Suprapubic skin (tissue), 4 donors: Measurements from ENCODE around the gene ADM5.
A peak's percentile ranks its signal among the peaks of the same experiment; 100 is the strongest.

ENCODE experiments used
- EP300 ChIP-seq: sonication (generic); formaldehyde crosslinking; IDR thresholded peaks from one replicate; pipeline ENCODE4 v1.6.1; 2017; ENCODE audit warnings: antibody characterized with exemption
- POLR2A ChIP-seq, 2 donors: fragments of 450-650 bp; IDR thresholded peaks; one replicate each; pipeline ENCODE4 v1.6.1; 2017; ENCODE audit warnings: antibody characterized with exemption in 2 of 2, mild to moderate bottlenecking in 2 of 2, moderate library complexity in 2 of 2
- POLR2AphosphoS5 ChIP-seq, 3 donors: sonication (generic); formaldehyde crosslinking; IDR thresholded peaks; one replicate each; pipeline ENCODE4 v1.6.1; 2017; ENCODE audit warnings: antibody characterized with exemption in 3 of 3
- TF ChIP-seq, protein P1 (sequence below), 2 donors: fragments of 200-600 bp in 1 of 2; fragments of 450-650 bp in 1 of 2; sonication (generic) in 1 of 2; IDR thresholded peaks; one replicate each; pipeline ENCODE4 v1.5.1; 2016 to 2019; ENCODE audit warnings: antibody characterized with exemption in 2 of 2, mild to moderate bottlenecking in 1 of 2, moderate library complexity in 1 of 2

DNA sequence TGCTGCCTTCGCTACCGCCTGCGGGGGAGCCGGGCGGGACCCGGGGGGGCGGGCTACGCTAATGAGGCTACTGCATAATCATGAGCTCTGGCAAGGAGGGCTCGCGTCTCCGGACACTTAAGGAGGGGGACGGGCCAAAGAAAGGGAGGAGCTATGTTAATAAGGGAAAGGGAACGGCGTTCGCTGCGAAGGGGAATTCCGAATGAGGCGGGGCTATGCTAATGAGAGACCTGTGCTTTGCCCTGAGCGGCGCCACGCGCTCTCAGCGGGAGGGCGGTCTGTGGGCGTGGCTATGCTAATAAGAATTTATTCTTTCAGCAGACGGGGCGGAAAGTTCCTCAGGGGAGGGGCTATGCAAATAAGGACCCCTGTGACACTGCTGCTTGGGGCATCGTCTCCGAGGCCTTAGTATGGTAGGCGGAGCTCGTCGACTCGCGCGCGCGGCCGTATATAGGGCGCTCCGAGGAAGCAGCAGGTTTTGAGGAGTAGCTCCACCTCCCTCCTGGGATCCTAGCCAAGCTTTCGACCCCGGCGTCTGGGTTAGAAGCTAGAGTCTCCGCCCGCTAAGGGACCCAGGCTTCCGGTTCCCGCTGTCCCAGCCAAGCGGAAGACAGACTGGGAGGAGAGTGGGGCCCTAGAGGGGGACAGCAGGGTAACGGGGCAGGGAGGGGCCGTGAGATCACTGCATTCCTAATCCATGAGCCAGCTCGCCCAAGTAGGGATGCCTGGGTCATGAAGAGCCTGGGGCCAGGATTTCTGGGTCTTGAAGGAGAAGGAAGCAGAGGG is 49.1 kb upstream of the ADM5 start, which contains the start of gene RRAS:
- TF ChIP-seq POLR2A (IDR thresholded peaks at IDR 0.05) (peak in 1 of 2 donors; percentile 89), POLR2AphosphoS5 (IDR thresholded peaks at IDR 0.05) (peak; percentile 10 to 85 (median 76)), EP300 (peak; percentile 45)
- TF ChIP-seq, protein P1, sequence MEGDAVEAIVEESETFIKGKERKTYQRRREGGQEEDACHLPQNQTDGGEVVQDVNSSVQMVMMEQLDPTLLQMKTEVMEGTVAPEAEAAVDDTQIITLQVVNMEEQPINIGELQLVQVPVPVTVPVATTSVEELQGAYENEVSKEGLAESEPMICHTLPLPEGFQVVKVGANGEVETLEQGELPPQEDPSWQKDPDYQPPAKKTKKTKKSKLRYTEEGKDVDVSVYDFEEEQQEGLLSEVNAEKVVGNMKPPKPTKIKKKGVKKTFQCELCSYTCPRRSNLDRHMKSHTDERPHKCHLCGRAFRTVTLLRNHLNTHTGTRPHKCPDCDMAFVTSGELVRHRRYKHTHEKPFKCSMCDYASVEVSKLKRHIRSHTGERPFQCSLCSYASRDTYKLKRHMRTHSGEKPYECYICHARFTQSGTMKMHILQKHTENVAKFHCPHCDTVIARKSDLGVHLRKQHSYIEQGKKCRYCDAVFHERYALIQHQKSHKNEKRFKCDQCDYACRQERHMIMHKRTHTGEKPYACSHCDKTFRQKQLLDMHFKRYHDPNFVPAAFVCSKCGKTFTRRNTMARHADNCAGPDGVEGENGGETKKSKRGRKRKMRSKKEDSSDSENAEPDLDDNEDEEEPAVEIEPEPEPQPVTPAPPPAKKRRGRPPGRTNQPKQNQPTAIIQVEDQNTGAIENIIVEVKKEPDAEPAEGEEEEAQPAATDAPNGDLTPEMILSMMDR (IDR thresholded peaks at IDR 0.05) = no peak
